IMR-90 (cell line): Measurements from ENCODE around the gene PRMT1.

Experiments used
- BHLHE40 ChIP-seq: fragments of 150-350 bp; IDR thresholded peaks from 2 replicates; pipeline ENCODE4 v1.6.1; 2016; ENCODE audit warnings: mild to moderate bottlenecking, low read depth, low read length
- CEBPB ChIP-seq: IDR thresholded peaks from 2 replicates; pipeline ENCODE4 v1.6.1; 2012; ENCODE audit warnings: low read depth, low read length, improper control_type of control experiment
- CHD1 ChIP-seq: IDR thresholded peaks from 2 replicates; pipeline ENCODE4 v1.6.1; 2012; ENCODE audit warnings: low read depth, low read length, improper control_type of control experiment
- FOS ChIP-seq: fragments of 150-350 bp; IDR thresholded peaks from 2 replicates; pipeline ENCODE4 v1.6.1; 2016; ENCODE audit warnings: low read depth, low read length
- POLR2A ChIP-seq: IDR thresholded peaks from 2 replicates; pipeline ENCODE4 v1.6.1; 2012; ENCODE audit warnings: mild to moderate bottlenecking, low read depth, low read length
- TF ChIP-seq, protein P1 (sequence below): conservative IDR thresholded peaks from 2 replicates; pipeline ENCODE4 v1.5.1; 2012; ENCODE audit warnings: mild to moderate bottlenecking, low read depth, low read length, improper control_type of control experiment
- TF ChIP-seq, protein P2 (sequence below): fragments of 150-350 bp; IDR thresholded peaks from 2 replicates; pipeline ENCODE4 v1.6.1; 2017; ENCODE audit warnings: mild to moderate bottlenecking, antibody characterized with exemption, low read length, low read depth

- TF ChIP-seq, protein P1, sequence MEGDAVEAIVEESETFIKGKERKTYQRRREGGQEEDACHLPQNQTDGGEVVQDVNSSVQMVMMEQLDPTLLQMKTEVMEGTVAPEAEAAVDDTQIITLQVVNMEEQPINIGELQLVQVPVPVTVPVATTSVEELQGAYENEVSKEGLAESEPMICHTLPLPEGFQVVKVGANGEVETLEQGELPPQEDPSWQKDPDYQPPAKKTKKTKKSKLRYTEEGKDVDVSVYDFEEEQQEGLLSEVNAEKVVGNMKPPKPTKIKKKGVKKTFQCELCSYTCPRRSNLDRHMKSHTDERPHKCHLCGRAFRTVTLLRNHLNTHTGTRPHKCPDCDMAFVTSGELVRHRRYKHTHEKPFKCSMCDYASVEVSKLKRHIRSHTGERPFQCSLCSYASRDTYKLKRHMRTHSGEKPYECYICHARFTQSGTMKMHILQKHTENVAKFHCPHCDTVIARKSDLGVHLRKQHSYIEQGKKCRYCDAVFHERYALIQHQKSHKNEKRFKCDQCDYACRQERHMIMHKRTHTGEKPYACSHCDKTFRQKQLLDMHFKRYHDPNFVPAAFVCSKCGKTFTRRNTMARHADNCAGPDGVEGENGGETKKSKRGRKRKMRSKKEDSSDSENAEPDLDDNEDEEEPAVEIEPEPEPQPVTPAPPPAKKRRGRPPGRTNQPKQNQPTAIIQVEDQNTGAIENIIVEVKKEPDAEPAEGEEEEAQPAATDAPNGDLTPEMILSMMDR: no peak
- TF ChIP-seq BHLHE40: peak; percentile 83
- TF ChIP-seq POLR2A: no peak
- no peak for TF ChIP-seq CEBPB
- TF ChIP-seq, protein P2, sequence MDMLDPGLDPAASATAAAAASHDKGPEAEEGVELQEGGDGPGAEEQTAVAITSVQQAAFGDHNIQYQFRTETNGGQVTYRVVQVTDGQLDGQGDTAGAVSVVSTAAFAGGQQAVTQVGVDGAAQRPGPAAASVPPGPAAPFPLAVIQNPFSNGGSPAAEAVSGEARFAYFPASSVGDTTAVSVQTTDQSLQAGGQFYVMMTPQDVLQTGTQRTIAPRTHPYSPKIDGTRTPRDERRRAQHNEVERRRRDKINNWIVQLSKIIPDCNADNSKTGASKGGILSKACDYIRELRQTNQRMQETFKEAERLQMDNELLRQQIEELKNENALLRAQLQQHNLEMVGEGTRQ: no peak
- no peak for TF ChIP-seq CHD1
- no peak for TF ChIP-seq FOS
These were observed 14.4 kb downstream of the PRMT1 start for GRCh38 chr19:49691243-49692146.
